Activated B cell treated with CpG ODN at 0.5 μM for 24 hours (primary cell): ENCODE results near the gene KIAA1958. TPM values are rescaled to one million over a fixed set of nuclear protein-coding genes. Genes with fewer than 3 reads are reported as not detected.

Experiments
- ATAC-seq: fragments of 200-7000 bp; cut with Tn5 transposase; one replicate; pipeline ENCODE4 v1.10.0; 2021; ENCODE audit warnings: low read depth, mild to moderate bottlenecking, moderate library complexity
- CTCF ChIA-PET: fragments of 350-600 bp; sonication (Branson Sonifier 250); formaldehyde crosslinking; loops from one replicate; lab custom pipeline; 2021; ENCODE audit warnings: antibody characterized with exemption; lab: Charles Lee
- POLR2A ChIA-PET: fragments of 350-600 bp; sonication (Branson Sonifier 250); formaldehyde crosslinking; loops from one replicate; lab custom pipeline; 2021; ENCODE audit warnings: antibody characterized with exemption; lab: Charles Lee
- DNase-seq: peaks from one replicate; pipeline ENCODE4 v3.0.0; 2022
- H3K27ac Mint-ChIP-seq: one replicate; pipeline ENCODE4 v1.8.0; 2020; ENCODE audit warnings: mixed read lengths
- H3K27me3 Mint-ChIP-seq: one replicate; pipeline ENCODE4 v1.8.0; 2021; ENCODE audit warnings: mixed read lengths
- H3K36me3 Mint-ChIP-seq: one replicate; pipeline ENCODE4 v1.8.0; 2021; ENCODE audit warnings: low read depth, mixed read lengths
- H3K4me1 Mint-ChIP-seq: one replicate; pipeline ENCODE4 v1.8.0; 2021; ENCODE audit warnings: mixed read lengths
- H3K4me3 Mint-ChIP-seq: one replicate; pipeline ENCODE4 v1.8.0; 2020; ENCODE audit warnings: mild to moderate bottlenecking, mixed read lengths
- H3K9me3 Mint-ChIP-seq: one replicate; pipeline ENCODE4 v1.8.0; 2020; ENCODE audit warnings: mixed read lengths
- CTCF ChIP-seq: fragments of 200-600 bp; IDR thresholded peaks from one replicate; pipeline ENCODE4 v1.8.0; 2022; ENCODE audit warnings: antibody characterized with exemption, mild to moderate bottlenecking
- intact Hi-C: fragments of 100-400 bp; cut with micrococcal nuclease; formaldehyde crosslinking; loops from one replicate; pipeline ENCODE4 v1.15.1; 2024
- total RNA-seq: library from RNA; stranded (reverse); gene quantifications from 2 replicates; pipeline ENCODE4 v1.2.3, GENCODE V29; 2022

The KIAA1958 gene
- total RNA-seq, 1 donor from 2014 or later = 7.4 TPM

- no peak for ATAC-seq
- ChIA-PET POLR2A (no interaction called here), CTCF (no interaction called here)
- Mint-ChIP-seq H3K4me3 (no peak overlapping the region), H3K9me3 (no peaks in the 10 kb centered on the region), H3K27me3 (no peaks in the 10 kb centered on the region), H3K36me3 (peaks cover 4% of the 10 kb centered on the region), H3K27ac (no peak overlapping the region), H3K4me1 (no peaks in the 10 kb centered on the region)
- no peak for DNase-seq
- intact Hi-C loops = no loop called here
- TF ChIP-seq CTCF = no peak
Measured at GRCh38 chr9:112501287-112501686, 14.7 kb downstream of the KIAA1958 start.

GRCh38 chr9:112502175-112502946, 15.7 kb downstream of the KIAA1958 start:
- CTCF ChIA-PET = no interaction called here
- Mint-ChIP-seq H3K4me3 (no peak overlapping the region), H3K27ac (no peak overlapping the region), H3K4me1 (no peaks in the 10 kb centered on the region), H3K36me3 (peaks cover 4% of the 10 kb centered on the region), H3K27me3 (no peaks in the 10 kb centered on the region), H3K9me3 (no peaks in the 10 kb centered on the region)
- DNase-seq (no peak), ATAC-seq (no peak)
- no peak for TF ChIP-seq CTCF
- POLR2A ChIA-PET = no interaction called here
- intact Hi-C loops = no loop called here

- Mint-ChIP-seq H3K9me3 (no peaks in the 10 kb centered on the region), H3K27ac (no peak overlapping the region), H3K36me3 (peaks cover 2% of the 10 kb centered on the region), H3K4me3 (no peak overlapping the region), H3K27me3 (no peaks in the 10 kb centered on the region), H3K4me1 (no peaks in the 10 kb centered on the region)
- intact Hi-C loops = no loop called here
- POLR2A ChIA-PET = no interaction called here
- CTCF ChIA-PET = no interaction called here
- DNase-seq = no peak
- ATAC-seq = no peak
- no peak for TF ChIP-seq CTCF
Measured at GRCh38 chr9:112503170-112503569, 16.5 kb downstream of the KIAA1958 start.

- no peak for ATAC-seq
- no peaks in the 10 kb centered on the region for H3K9me3 Mint-ChIP-seq
- ChIA-PET POLR2A (no interaction called here), CTCF (no interaction called here)
- peaks cover 2% of the 10 kb centered on the region for H3K36me3 Mint-ChIP-seq
- H3K27me3 Mint-ChIP-seq = no peaks in the 10 kb centered on the region
- no peak for TF ChIP-seq CTCF
- H3K27ac Mint-ChIP-seq = no peak overlapping the region
- no peaks in the 10 kb centered on the region for H3K4me1 Mint-ChIP-seq
- H3K4me3 Mint-ChIP-seq = no peak overlapping the region
- DNase-seq = no peak
- intact Hi-C loops = no loop called here
Measured at GRCh38 chr9:112505086-112505485, 18.5 kb downstream of the KIAA1958 start.

GRCh38 chr9:112505607-112506006, 19.0 kb downstream of the KIAA1958 start:
- Mint-ChIP-seq H3K27me3 (no peaks in the 10 kb centered on the region), H3K36me3 (peaks cover 2% of the 10 kb centered on the region), H3K9me3 (no peaks in the 10 kb centered on the region), H3K4me3 (no peak overlapping the region), H3K27ac (no peak overlapping the region), H3K4me1 (no peaks in the 10 kb centered on the region)
- TF ChIP-seq CTCF = no peak
- ChIA-PET CTCF (no interaction called here), POLR2A (no interaction called here)
- ATAC-seq (no peak), DNase-seq (no peak)
- intact Hi-C loops = no loop called here
